ENCODE measurements around the gene MSRB3. TPM values are rescaled to one million over a fixed set of nuclear protein-coding genes. Genes with fewer than 3 reads are reported as not detected.

MSRB3 gene
- total and polyA plus RNA-seq, 2 experiments from 2014 or later: 16.9 to 19.2 TPM

GRCh38 chr12:65259501-65259900, 19.0 kb upstream of the MSRB3 start:
- Histone ChIP-seq H3K4me2 (no peak overlapping the region), H3K27ac (no peak overlapping the region), H3K4me1 (ENCODE audit: insufficient read depth) (no peaks in the 10 kb centered on the region), H3K9me2 (replicated peaks; ENCODE audit: insufficient read depth) (no peaks in the 10 kb centered on the region), H3K79me2 (no peaks in the 10 kb centered on the region), H3K27me3 (no peaks in the 10 kb centered on the region), H3K4me3 (no peak overlapping the region), H2AFZ (no peak overlapping the region), H3K36me3 (replicated peaks; ENCODE audit: insufficient read depth, low read depth) (no peaks in the 10 kb centered on the region), H4K20me1 (ENCODE audit: insufficient read depth, poor library complexity, severe bottlenecking) (no peaks in the 10 kb centered on the region), H3K9me3 (ENCODE audit: low read depth) (no peaks in the 10 kb centered on the region)
- TF ChIP-seq CTCF (IDR thresholded peaks at IDR 0.05; ENCODE audit: poor library complexity) (no peak), EZH2 (IDR thresholded peaks at IDR 0.05; ENCODE audit: borderline replicate concordance) (no peak), EZH2phosphoT487 (IDR thresholded peaks at IDR 0.05; ENCODE audit: low read depth, severe bottlenecking, unreplicated experiment) (no peak)
- no peak for DNase-seq (ENCODE audit: low spot score)

- no peaks in the 10 kb centered on the region for H4K20me1 ChIP-seq (ENCODE audit: insufficient read depth, poor library complexity, severe bottlenecking)
- no peaks in the 10 kb centered on the region for H3K9me3 ChIP-seq (ENCODE audit: low read depth)
- no peaks in the 10 kb centered on the region for H3K9me2 ChIP-seq (replicated peaks; ENCODE audit: insufficient read depth)
- H3K27me3 ChIP-seq: no peaks in the 10 kb centered on the region
- H3K4me3 ChIP-seq: no peak overlapping the region
- TF ChIP-seq EZH2phosphoT487 (IDR thresholded peaks at IDR 0.05; ENCODE audit: low read depth, severe bottlenecking, unreplicated experiment): no peak
- no peak for TF ChIP-seq CTCF (IDR thresholded peaks at IDR 0.05; ENCODE audit: poor library complexity)
- no peak for TF ChIP-seq EZH2 (IDR thresholded peaks at IDR 0.05; ENCODE audit: borderline replicate concordance)
- no peaks in the 10 kb centered on the region for H3K4me1 ChIP-seq (ENCODE audit: insufficient read depth)
- 94% methylated on average over 4 of the region's 4 CpGs for WGBS (ENCODE audit: low lambda C conversion rate, missing lambda C conversion rate)
- no peak overlapping the region for H3K27ac ChIP-seq
- H3K4me2 ChIP-seq: no peak overlapping the region
- no peak for DNase-seq (ENCODE audit: low spot score)
- H3K36me3 ChIP-seq (replicated peaks; ENCODE audit: insufficient read depth, low read depth): no peaks in the 10 kb centered on the region
- H2AFZ ChIP-seq: no peak overlapping the region
- no peaks in the 10 kb centered on the region for H3K79me2 ChIP-seq
Measured at GRCh38 chr12:65263777-65264176, 14.7 kb upstream of the MSRB3 start.

GRCh38 chr12:65266408-65266807, 12.1 kb upstream of the MSRB3 start:
- H3K4me2 ChIP-seq: no peak overlapping the region
- H3K79me2 ChIP-seq: no peaks in the 10 kb centered on the region
- no peak overlapping the region for H2AFZ ChIP-seq
- no peaks in the 10 kb centered on the region for H3K27me3 ChIP-seq
- no peaks in the 10 kb centered on the region for H4K20me1 ChIP-seq (ENCODE audit: insufficient read depth, poor library complexity, severe bottlenecking)
- no peak for DNase-seq (ENCODE audit: low spot score)
- H3K36me3 ChIP-seq (replicated peaks; ENCODE audit: insufficient read depth, low read depth): no peaks in the 10 kb centered on the region
- H3K27ac ChIP-seq: no peak overlapping the region
- no peak overlapping the region for H3K4me3 ChIP-seq
- TF ChIP-seq CTCF (IDR thresholded peaks at IDR 0.05; ENCODE audit: poor library complexity) (no peak), EZH2phosphoT487 (IDR thresholded peaks at IDR 0.05; ENCODE audit: low read depth, severe bottlenecking, unreplicated experiment) (no peak), EZH2 (IDR thresholded peaks at IDR 0.05; ENCODE audit: borderline replicate concordance) (no peak)
- 86% methylated on average over 3 of the region's 3 CpGs for WGBS (ENCODE audit: low lambda C conversion rate, missing lambda C conversion rate)
- no peaks in the 10 kb centered on the region for H3K9me3 ChIP-seq (ENCODE audit: low read depth)
- H3K9me2 ChIP-seq (replicated peaks; ENCODE audit: insufficient read depth): no peaks in the 10 kb centered on the region
- H3K4me1 ChIP-seq (ENCODE audit: insufficient read depth): no peaks in the 10 kb centered on the region

GRCh38 chr12:65269603-65270002, 8.9 kb upstream of the MSRB3 start:
- TF ChIP-seq CTCF (IDR thresholded peaks at IDR 0.05; ENCODE audit: poor library complexity) (no peak), EZH2phosphoT487 (IDR thresholded peaks at IDR 0.05; ENCODE audit: low read depth, severe bottlenecking, unreplicated experiment) (no peak), EZH2 (IDR thresholded peaks at IDR 0.05; ENCODE audit: borderline replicate concordance) (no peak)
- Histone ChIP-seq H4K20me1 (ENCODE audit: insufficient read depth, poor library complexity, severe bottlenecking) (no peaks in the 10 kb centered on the region), H3K4me3 (no peak overlapping the region), H2AFZ (no peak overlapping the region), H3K36me3 (replicated peaks; ENCODE audit: insufficient read depth, low read depth) (no peaks in the 10 kb centered on the region), H3K27ac (no peak overlapping the region), H3K4me1 (ENCODE audit: insufficient read depth) (no peaks in the 10 kb centered on the region), H3K79me2 (no peaks in the 10 kb centered on the region), H3K9me2 (replicated peaks; ENCODE audit: insufficient read depth) (no peaks in the 10 kb centered on the region), H3K9me3 (ENCODE audit: low read depth) (no peaks in the 10 kb centered on the region), H3K27me3 (no peaks in the 10 kb centered on the region), H3K4me2 (no peak overlapping the region)
- 93% methylated on average over 1 of the region's 1 CpG for WGBS (ENCODE audit: low lambda C conversion rate, missing lambda C conversion rate)
- no peak for DNase-seq (ENCODE audit: low spot score)

Measured in hepatocyte (in vitro differentiated cells).